HG02938 (cell line): ENCODE results near the gene C1orf116.

Source experiments
- ATAC-seq: cut with Tn5 transposase; IDR thresholded peaks from one replicate; pipeline ENCODE4 v1.9.1; 2021; ENCODE audit warnings: mild to moderate bottlenecking, moderate library complexity; ENCODE audit not compliant: unreplicated experiment

C1orf116 gene

GRCh38 chr1:207035877-207036551 lies 3.5 kb upstream of the C1orf116 start:
- ATAC-seq, result no peak

- ATAC-seq, result peak; percentile 51
These were observed 2.4 kb upstream of the C1orf116 start for GRCh38 chr1:207034998-207035397.

- no peak for ATAC-seq
These were observed 1.7 kb upstream of the C1orf116 start for GRCh38 chr1:207034208-207034607.

GRCh38 chr1:207033302-207033701 lies 746 bp upstream of the C1orf116 start:
- ATAC-seq, result no peak

GRCh38 chr1:207031632-207032264 lies 808 bp downstream of the C1orf116 start:
- no peak for ATAC-seq

- no peak for ATAC-seq
These were observed 1.5 kb downstream of the C1orf116 start for GRCh38 chr1:207031016-207031415.

GRCh38 chr1:207030522-207031009 lies 2.0 kb downstream of the C1orf116 start:
- no peak for ATAC-seq

GRCh38 chr1:207029701-207030521 lies 2.6 kb downstream of the C1orf116 start:
- ATAC-seq, result no peak

GRCh38 chr1:207028884-207029650 lies 3.5 kb downstream of the C1orf116 start:
- no peak for ATAC-seq

- ATAC-seq, result no peak
These were observed 4.6 kb downstream of the C1orf116 start for GRCh38 chr1:207027921-207028320.

GRCh38 chr1:207027206-207027777 lies 5.3 kb downstream of the C1orf116 start:
- ATAC-seq, result no peak

- ATAC-seq, result no peak
These were observed 6.4 kb downstream of the C1orf116 start for GRCh38 chr1:207026104-207026534.

GRCh38 chr1:207025146-207025880 lies 7.2 kb downstream of the C1orf116 start:
- no peak for ATAC-seq

GRCh38 chr1:207024202-207025145 lies 8.1 kb downstream of the C1orf116 start:
- no peak for ATAC-seq

- no peak for ATAC-seq
These were observed 9.4 kb downstream of the C1orf116 start for GRCh38 chr1:207022996-207023679.

- ATAC-seq, result no peak
These were observed 10.5 kb downstream of the C1orf116 start for GRCh38 chr1:207021876-207022596.

- ATAC-seq, result no peak
These were observed 11.3 kb downstream of the C1orf116 start for GRCh38 chr1:207021139-207021861.
